IPS-NIHi7 (cell line): ENCODE measurements around the gene CHN2.
A peak's percentile ranks its signal among the peaks of the same experiment; 100 is the strongest.

Experiments used
- DNase-seq: peaks from one replicate; pipeline ENCODE4 v3.0.0; 2012; ENCODE audit warnings: mixed read lengths; ENCODE audit errors: extremely low spot score

The CHN2 gene

GRCh38 chr7:29308424-29308823, 113.8 kb downstream of the CHN2 start:
- peak; percentile 24 for DNase-seq

- peak; percentile 24 for DNase-seq
Measured at GRCh38 chr7:29309041-29309854, 114.7 kb downstream of the CHN2 start.

GRCh38 chr7:29310625-29311024, 116.0 kb downstream of the CHN2 start:
- DNase-seq: no peak

GRCh38 chr7:29311314-29311713, 116.7 kb downstream of the CHN2 start:
- DNase-seq: no peak

GRCh38 chr7:29314148-29314547, 119.6 kb downstream of the CHN2 start:
- DNase-seq: no peak

GRCh38 chr7:29315122-29315891, 120.7 kb downstream of the CHN2 start:
- no peak for DNase-seq

- DNase-seq: no peak
Measured at GRCh38 chr7:29315892-29316270, 121.3 kb downstream of the CHN2 start.

GRCh38 chr7:29316926-29317325, 122.4 kb downstream of the CHN2 start:
- DNase-seq: no peak

- DNase-seq: no peak
Measured at GRCh38 chr7:29318853-29319718, 124.5 kb downstream of the CHN2 start.

GRCh38 chr7:29319719-29320521, 125.3 kb downstream of the CHN2 start:
- peak; percentile 26 for DNase-seq

GRCh38 chr7:29320577-29320976, 126.0 kb downstream of the CHN2 start:
- no peak for DNase-seq

- no peak for DNase-seq
Measured at GRCh38 chr7:29322023-29322712, 127.6 kb downstream of the CHN2 start.

- DNase-seq: no peak
Measured at GRCh38 chr7:29325476-29325875, 130.9 kb downstream of the CHN2 start.

- no peak for DNase-seq
Measured at GRCh38 chr7:29326864-29327263, 132.3 kb downstream of the CHN2 start.

GRCh38 chr7:29327455-29327854, 132.9 kb downstream of the CHN2 start:
- DNase-seq: no peak

GRCh38 chr7:29328045-29328444, 133.5 kb downstream of the CHN2 start:
- no peak for DNase-seq

GRCh38 chr7:29328811-29329210, 134.2 kb downstream of the CHN2 start:
- DNase-seq: no peak

- DNase-seq: no peak
Measured at GRCh38 chr7:29329686-29330085, 135.1 kb downstream of the CHN2 start.

- DNase-seq: no peak
Measured at GRCh38 chr7:29330136-29330535, 135.6 kb downstream of the CHN2 start.

- no peak for DNase-seq
Measured at GRCh38 chr7:29331163-29331562, 136.6 kb downstream of the CHN2 start.
